ENCODE measurements around the gene PPP1R3A.

PPP1R3A gene

DNA sequence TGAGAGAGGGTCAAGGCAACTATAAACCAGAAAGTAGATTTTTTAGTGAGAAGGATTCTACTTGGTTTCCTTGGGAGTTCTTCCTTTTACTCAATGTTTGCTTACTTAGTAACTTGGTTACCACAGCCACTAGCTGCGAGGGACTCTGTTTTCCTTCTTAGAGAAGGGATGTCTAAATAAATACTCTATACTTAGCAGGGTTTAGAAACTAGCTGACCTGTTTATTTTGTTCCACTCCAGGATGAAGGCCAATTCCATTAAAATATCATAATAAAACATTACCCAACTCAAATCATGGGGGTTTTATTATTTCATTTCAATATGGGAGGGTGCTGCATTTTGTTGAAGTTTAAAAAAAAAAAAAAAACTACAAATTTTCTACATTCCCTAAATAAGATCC is 87.3 kb downstream of the PPP1R3A start:
- H3K18ac ChIP-seq (ENCODE audit: low read length), result no peak overlapping the region
- H3K79me1 ChIP-seq (ENCODE audit: low read depth, low read length), result no peaks in the 10 kb centered on the region
- no peak overlapping the region for H3K4ac ChIP-seq (ENCODE audit: low read length)
- no peak overlapping the region for H3K4me2 ChIP-seq (ENCODE audit: insufficient read depth, low read length, poor library complexity, severe bottlenecking)
- no peak overlapping the region for H4K91ac ChIP-seq (ENCODE audit: low read depth, low read length, poor library complexity)
- DNase-seq (ENCODE audit: low spot score), result no peak
- no peak overlapping the region for H2BK15ac ChIP-seq (ENCODE audit: low read length)
- H3K36me3 ChIP-seq (replicated peaks in 1 of 2; ENCODE audit: control insufficient read depth in 2 of 2, insufficient read depth in 2 of 2, low read length in 2 of 2), result no peaks in the 10 kb centered on the region
- H2BK5ac ChIP-seq (ENCODE audit: low read length), result no peak overlapping the region
- H3K4me1 ChIP-seq (ENCODE audit: control insufficient read depth in 2 of 2, insufficient read depth in 1 of 2, low read depth in 1 of 2, low read length in 2 of 2), result peaks cover 0 to under 1% of the 10 kb centered on the region in 2 donors
- H3K14ac ChIP-seq (ENCODE audit: low read length), result no peak overlapping the region
- no peak overlapping the region for H2BK12ac ChIP-seq (ENCODE audit: low read length)
- no peak overlapping the region for H3K9ac ChIP-seq (ENCODE audit: low read depth, low read length, poor library complexity)
- no peak overlapping the region for H3K27ac ChIP-seq (replicated peaks; ENCODE audit: low read length)
- no peak overlapping the region for H2AFZ ChIP-seq (ENCODE audit: low read length)
- whole genome bisulfite sequencing, 2 donors (ENCODE audit: extremely low coverage in 2 of 2, insufficient read length in 2 of 2, insufficient replicate concordance in 1 of 2), result no CpG with 5 or more reads among the region's 1 CpG
- no peak overlapping the region for H2BK120ac ChIP-seq (ENCODE audit: low read depth, low read length)
- no peak overlapping the region for H3K23ac ChIP-seq (ENCODE audit: low read depth, low read length, poor library complexity)
- no peaks in the 10 kb centered on the region for H3K27me3 ChIP-seq (ENCODE audit: control insufficient read depth in 3 of 3, insufficient read depth in 3 of 3, low read depth in 1 of 3, low read length in 3 of 3)
- H3K4me3 ChIP-seq (ENCODE audit: low read length in 2 of 2), result no peak overlapping the region
- H4K8ac ChIP-seq (ENCODE audit: low read depth, low read length), result no peak overlapping the region
- H2AK5ac ChIP-seq (ENCODE audit: low read depth, low read length), result no peak overlapping the region
- H3K9me3 ChIP-seq (replicated peaks in 1 of 2; ENCODE audit: control insufficient read depth in 2 of 2, insufficient read depth in 1 of 2, low read depth in 1 of 2, low read length in 2 of 2), result no peaks in the 10 kb centered on the region

DNA sequence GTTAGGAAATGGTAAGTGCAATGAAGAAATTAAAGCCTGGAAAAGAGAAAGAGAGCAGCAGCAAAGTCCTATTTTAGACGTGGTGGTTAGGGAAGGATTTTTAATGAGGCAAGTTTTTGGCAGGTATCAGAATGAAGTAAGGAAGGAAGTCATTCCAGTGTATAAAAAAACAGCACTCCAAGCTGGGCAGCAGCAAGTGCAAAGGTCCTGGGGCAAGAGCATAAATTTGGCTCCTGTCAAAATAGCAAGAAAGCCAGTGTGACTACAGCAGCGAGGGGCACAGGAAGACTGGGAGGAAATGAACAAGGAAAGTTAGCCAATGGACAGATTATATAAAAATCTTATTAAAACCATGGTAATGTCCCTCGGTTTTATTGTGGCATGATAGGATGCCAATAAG is 90.2 kb downstream of the PPP1R3A start:
- Histone ChIP-seq H3K79me1 (ENCODE audit: low read depth, low read length) (no peaks in the 10 kb centered on the region), H3K27ac (replicated peaks; ENCODE audit: low read length) (no peak overlapping the region), H3K27me3 (ENCODE audit: control insufficient read depth in 3 of 3, insufficient read depth in 3 of 3, low read depth in 1 of 3, low read length in 3 of 3) (no peaks in the 10 kb centered on the region), H3K36me3 (replicated peaks in 1 of 2; ENCODE audit: control insufficient read depth in 2 of 2, insufficient read depth in 2 of 2, low read length in 2 of 2) (no peaks in the 10 kb centered on the region), H3K4ac (ENCODE audit: low read length) (no peak overlapping the region), H2BK12ac (ENCODE audit: low read length) (no peak overlapping the region), H2AFZ (ENCODE audit: low read length) (no peak overlapping the region), H4K8ac (ENCODE audit: low read depth, low read length) (no peak overlapping the region), H3K14ac (ENCODE audit: low read length) (no peak overlapping the region), H3K9ac (ENCODE audit: low read depth, low read length, poor library complexity) (no peak overlapping the region), H4K91ac (ENCODE audit: low read depth, low read length, poor library complexity) (no peak overlapping the region), H2AK5ac (ENCODE audit: low read depth, low read length) (no peak overlapping the region), H3K4me1 (ENCODE audit: control insufficient read depth in 2 of 2, insufficient read depth in 1 of 2, low read depth in 1 of 2, low read length in 2 of 2) (peaks cover 0 to 7% of the 10 kb centered on the region in 2 donors), H3K18ac (ENCODE audit: low read length) (no peak overlapping the region), H3K23ac (ENCODE audit: low read depth, low read length, poor library complexity) (no peak overlapping the region), H3K9me3 (replicated peaks in 1 of 2; ENCODE audit: control insufficient read depth in 2 of 2, insufficient read depth in 1 of 2, low read depth in 1 of 2, low read length in 2 of 2) (no peaks in the 10 kb centered on the region), H2BK5ac (ENCODE audit: low read length) (no peak overlapping the region), H2BK15ac (ENCODE audit: low read length) (no peak overlapping the region), H2BK120ac (ENCODE audit: low read depth, low read length) (no peak overlapping the region), H3K4me2 (ENCODE audit: insufficient read depth, low read length, poor library complexity, severe bottlenecking) (no peak overlapping the region), H3K4me3 (ENCODE audit: low read length in 2 of 2) (no peak overlapping the region)
- no peak for DNase-seq (ENCODE audit: low spot score)
- WGBS, 2 donors (ENCODE audit: extremely low coverage in 2 of 2, insufficient read length in 2 of 2, insufficient replicate concordance in 1 of 2), result no CpG with 5 or more reads among the region's 3 CpGs
